Osteoblast (primary cell): ENCODE data around the gene NR4A3. TPM values are rescaled to one million over a fixed set of nuclear protein-coding genes. Genes with fewer than 3 reads are reported as not detected.
"Not testable (repeated sequence)": the region's sequence is repeated elsewhere in the genome, so short reads cannot be mapped to it uniquely, and the experiment has no call there.

Experiments used
- DNase-seq: peaks from one replicate; pipeline ENCODE4 v3.0.0; 2011; ENCODE audit warnings: low spot score, mixed read lengths; ENCODE audit not compliant: insufficient read length; ENCODE audit errors: missing footprints
- H2AFZ ChIP-seq: 2 replicates; pipeline ENCODE4 v1.6.0; 2011; ENCODE audit warnings: mild to moderate bottlenecking, low read length
- H3K27ac ChIP-seq: 2 replicates; pipeline ENCODE4 v1.5.1; 2011; ENCODE audit warnings: mild to moderate bottlenecking, low read depth, low read length, moderate library complexity
- H3K27me3 ChIP-seq: 2 replicates; pipeline ENCODE4 v1.6.0; 2012; ENCODE audit warnings: mild to moderate bottlenecking, control low read depth, inconsistent platforms, low read length, moderate library complexity; ENCODE audit not compliant: insufficient read depth
- H3K36me3 ChIP-seq: 2 replicates; pipeline ENCODE4 v1.5.1; 2011; ENCODE audit warnings: mild to moderate bottlenecking, low read length, control low read depth, moderate library complexity; ENCODE audit not compliant: insufficient read depth
- H3K4me1 ChIP-seq: 2 replicates; pipeline ENCODE4 v1.5.1; 2011; ENCODE audit warnings: mild to moderate bottlenecking, low read length, control low read depth, moderate library complexity; ENCODE audit not compliant: insufficient read depth
- H3K4me2 ChIP-seq: 2 replicates; pipeline ENCODE4 v1.6.0; 2011; ENCODE audit warnings: mild to moderate bottlenecking, low read length; ENCODE audit not compliant: insufficient read depth
- H3K4me3 ChIP-seq: fragments of 200-600 bp; sonication (generic); 3 replicates; pipeline ENCODE4 v1.5.1; 2012; ENCODE audit warnings: mild to moderate bottlenecking, low read length, inconsistent platforms; ENCODE audit not compliant: insufficient read depth
- H3K79me2 ChIP-seq: 2 replicates; pipeline ENCODE4 v1.6.0; 2012; ENCODE audit warnings: mild to moderate bottlenecking, low read length, control low read depth, inconsistent platforms; ENCODE audit not compliant: insufficient read depth
- H3K9me3 ChIP-seq: 2 replicates; pipeline ENCODE4 v1.5.1; 2011; ENCODE audit warnings: low read depth, low read length, control low read depth
- H4K20me1 ChIP-seq: 2 replicates; pipeline ENCODE4 v1.6.0; 2012; ENCODE audit warnings: mild to moderate bottlenecking, low read length, control low read depth; ENCODE audit not compliant: insufficient read depth
- CTCF ChIP-seq: IDR thresholded peaks from 2 replicates; pipeline ENCODE4 v1.5.1; 2011; ENCODE audit warnings: mild to moderate bottlenecking, low read depth, low read length, moderate library complexity; ENCODE audit errors: extremely low read depth
- total RNA-seq: library from RNA; depleted of rRNA; stranded (reverse); fragments of >200 nt; gene quantifications from 2 replicates; pipeline ENCODE4 v1.2.3, GENCODE V29; 2012

Gene NR4A3
- total RNA-seq, 1 donor: 0.36 TPM

- DNase-seq: no peak
- H2AFZ ChIP-seq: no peak overlapping the region
- no peaks in the 10 kb centered on the region for H3K9me3 ChIP-seq
- no peak overlapping the region for H3K27ac ChIP-seq
- H3K36me3 ChIP-seq: no peaks in the 10 kb centered on the region
- H3K4me2 ChIP-seq: no peak overlapping the region
- H3K4me1 ChIP-seq: peaks cover 5% of the 10 kb centered on the region
- H4K20me1 ChIP-seq: no peaks in the 10 kb centered on the region
- TF ChIP-seq CTCF: no peak
- H3K4me3 ChIP-seq: no peak overlapping the region
- H3K79me2 ChIP-seq: no peaks in the 10 kb centered on the region
- H3K27me3 ChIP-seq: no peaks in the 10 kb centered on the region
Measured at GRCh38 chr9:99851500-99851822, 29.8 kb downstream of the NR4A3 start.

- Histone ChIP-seq H3K4me1 (peaks cover 5% of the 10 kb centered on the region), H3K4me3 (no peak overlapping the region), H3K79me2 (no peaks in the 10 kb centered on the region), H3K4me2 (no peak overlapping the region), H2AFZ (no peak overlapping the region), H3K27me3 (no peaks in the 10 kb centered on the region), H3K36me3 (no peaks in the 10 kb centered on the region), H3K27ac (no peak overlapping the region), H3K9me3 (no peaks in the 10 kb centered on the region), H4K20me1 (no peaks in the 10 kb centered on the region)
- no peak for DNase-seq
- no peak for TF ChIP-seq CTCF
Measured at GRCh38 chr9:99852617-99853016, 30.9 kb downstream of the NR4A3 start.

- Histone ChIP-seq H3K4me3 (no peak overlapping the region), H3K4me1 (peaks cover 5% of the 10 kb centered on the region)
Measured at GRCh38 chr9:99855467-99856176, 33.9 kb downstream of the NR4A3 start.

GRCh38 chr9:99857576-99857975, 35.9 kb downstream of the NR4A3 start:
- not testable (repeated sequence) for H3K27ac ChIP-seq, H3K4me3 ChIP-seq, H3K4me1 ChIP-seq, H3K9me3 ChIP-seq, H4K20me1 ChIP-seq, DNase-seq, H3K27me3 ChIP-seq, H3K79me2 ChIP-seq, H3K36me3 ChIP-seq, H3K4me2 ChIP-seq, H2AFZ ChIP-seq

More at GRCh38 chr9:99855467-99856176, 33.9 kb downstream of the NR4A3 start:
- H3K27me3 ChIP-seq: no peaks in the 10 kb centered on the region
- H3K4me2 ChIP-seq: no peak overlapping the region
- H3K36me3 ChIP-seq: no peaks in the 10 kb centered on the region
- H3K79me2 ChIP-seq: no peaks in the 10 kb centered on the region
- H2AFZ ChIP-seq: no peak overlapping the region
- H3K9me3 ChIP-seq: no peaks in the 10 kb centered on the region
- no peak for TF ChIP-seq CTCF
- no peaks in the 10 kb centered on the region for H4K20me1 ChIP-seq
- DNase-seq: no peak
- H3K27ac ChIP-seq: no peak overlapping the region
